H9 (cell line): ENCODE results near the gene COX5A. TPM values are rescaled to one million over a fixed set of nuclear protein-coding genes. Genes with fewer than 3 reads are reported as not detected.

Source experiments
- DNase-seq: peaks from one replicate; pipeline ENCODE4 v3.0.0-alpha.2; 2017
- H2AFZ ChIP-seq: one replicate; pipeline ENCODE4 v1.6.1; 2013; ENCODE audit warnings: mild to moderate bottlenecking, low read length, control low read depth, moderate library complexity
- H2AK5ac ChIP-seq: 2 replicates; pipeline ENCODE4 v1.6.1; 2013; ENCODE audit warnings: low read length, control low read depth, mixed read lengths; ENCODE audit not compliant: insufficient read length
- H2BK120ac ChIP-seq: one replicate; pipeline ENCODE4 v1.6.1; 2013; ENCODE audit warnings: low read depth, mild to moderate bottlenecking, low read length, control low read depth, inconsistent platforms; ENCODE audit not compliant: poor library complexity, severe bottlenecking
- H2BK12ac ChIP-seq: 2 replicates; pipeline ENCODE4 v1.6.1; 2013; ENCODE audit warnings: low read length, control low read depth, mixed read lengths, low read depth; ENCODE audit not compliant: insufficient read length
- H2BK15ac ChIP-seq: 2 replicates; pipeline ENCODE4 v1.6.1; 2013; ENCODE audit warnings: low read depth, low read length, control low read depth
- H2BK20ac ChIP-seq: one replicate; pipeline ENCODE4 v1.6.1; 2013; ENCODE audit warnings: low read depth, mild to moderate bottlenecking, low read length, control low read depth, inconsistent platforms; ENCODE audit not compliant: poor library complexity, severe bottlenecking
- H2BK5ac ChIP-seq: 2 replicates; pipeline ENCODE4 v1.6.1; 2013; ENCODE audit warnings: low read length, control low read depth, mixed read lengths; ENCODE audit not compliant: insufficient read length
- H3K14ac ChIP-seq: 2 replicates; pipeline ENCODE4 v1.6.1; 2013; ENCODE audit warnings: low read length, control low read depth; ENCODE audit not compliant: insufficient read depth
- H3K18ac ChIP-seq: 2 replicates; pipeline ENCODE4 v1.6.1; 2013; ENCODE audit warnings: low read depth, mild to moderate bottlenecking, mixed read lengths, low read length, control low read depth; ENCODE audit not compliant: insufficient read length
- H3K23ac ChIP-seq: 2 replicates; pipeline ENCODE4 v1.6.1; 2013; ENCODE audit warnings: low read length, control low read depth, mixed read lengths, low read depth; ENCODE audit not compliant: insufficient read length
- H3K23me2 ChIP-seq: 2 replicates; pipeline ENCODE4 v1.6.1; 2013; ENCODE audit warnings: low read depth, mild to moderate bottlenecking, mixed read lengths, low read length, control low read depth; ENCODE audit not compliant: insufficient read length, poor library complexity, severe bottlenecking
- H3K27ac ChIP-seq: 2 replicates; pipeline ENCODE4 v1.5.1; 2013; ENCODE audit warnings: low read length, control low read depth, mixed read lengths, low read depth; ENCODE audit not compliant: insufficient read length
- H3K27me3 ChIP-seq: 2 replicates; pipeline ENCODE4 v1.6.1; 2013; ENCODE audit warnings: low read length, control low read depth, inconsistent platforms; ENCODE audit not compliant: insufficient read depth
- H3K4ac ChIP-seq: 2 replicates; pipeline ENCODE4 v1.6.1; 2013; ENCODE audit warnings: low read depth, mild to moderate bottlenecking, control low read depth, inconsistent platforms, low read length, moderate library complexity
- H3K4me1 ChIP-seq: 2 replicates; pipeline ENCODE4 v1.6.1; 2013; ENCODE audit warnings: low read length, control low read depth, inconsistent platforms; ENCODE audit not compliant: insufficient read depth
- H3K4me2 ChIP-seq: 2 replicates; pipeline ENCODE4 v1.6.1; 2013; ENCODE audit warnings: low read length, control low read depth, mixed read lengths; ENCODE audit not compliant: insufficient read length, insufficient read depth
- H3K56ac ChIP-seq: 2 replicates; pipeline ENCODE4 v1.6.1; 2013; ENCODE audit warnings: low read depth, mild to moderate bottlenecking, mixed read lengths, low read length, control low read depth; ENCODE audit not compliant: insufficient read length
- H3K79me1 ChIP-seq: 2 replicates; pipeline ENCODE4 v1.6.1; 2013; ENCODE audit warnings: low read depth, mild to moderate bottlenecking, moderate library complexity, low read length, control low read depth, inconsistent platforms; ENCODE audit not compliant: insufficient read depth, poor library complexity, severe bottlenecking
- H3K79me2 ChIP-seq: 2 replicates; pipeline ENCODE4 v1.6.1; 2013; ENCODE audit warnings: low read length, control low read depth, inconsistent platforms; ENCODE audit not compliant: insufficient read depth
- H3K9ac ChIP-seq: 2 replicates; pipeline ENCODE4 v1.6.1; 2013; ENCODE audit warnings: low read length, control low read depth, mixed read lengths; ENCODE audit not compliant: insufficient read length; ENCODE audit errors: extremely low read depth
- H3K9me3 ChIP-seq: one replicate; pipeline ENCODE4 v1.6.1; 2013; ENCODE audit warnings: low read depth, low read length, inconsistent platforms; ENCODE audit not compliant: control insufficient read depth
- H3T11ph ChIP-seq: one replicate; pipeline ENCODE4 v1.6.1; 2013; ENCODE audit warnings: mild to moderate bottlenecking, low read length, control low read depth, inconsistent platforms
- H4K20me1 ChIP-seq: one replicate; pipeline ENCODE4 v1.6.1; 2013; ENCODE audit not compliant: control insufficient read depth, insufficient read length, insufficient read depth
- H4K5ac ChIP-seq: 2 replicates; pipeline ENCODE4 v1.6.1; 2013; ENCODE audit warnings: low read depth, mild to moderate bottlenecking, mixed read lengths, low read length, control low read depth; ENCODE audit not compliant: insufficient read length
- H4K8ac ChIP-seq: replicated peaks from 2 replicates; pipeline ENCODE4 v1.6.1; 2013; ENCODE audit warnings: low read length, control low read depth, mixed read lengths, low read depth; ENCODE audit not compliant: insufficient read length
- H4K91ac ChIP-seq: 2 replicates; pipeline ENCODE4 v1.6.1; 2013; ENCODE audit warnings: low read depth, mild to moderate bottlenecking, moderate library complexity, mixed read lengths, low read length, control low read depth; ENCODE audit not compliant: insufficient read length
- H3K27ac Mint-ChIP-seq, 3 experiments: 2 replicates in 2 of 3; 3 replicates in 1 of 3; pipeline ENCODE4 v1.8.0; 2020 to 2021; ENCODE audit warnings: mixed read lengths in 3 of 3, mild to moderate bottlenecking in 1 of 3, moderate library complexity in 1 of 3
- H3K27me3 Mint-ChIP-seq: 2 replicates; pipeline ENCODE4 v1.8.0; 2021; ENCODE audit warnings: low read depth, mild to moderate bottlenecking, moderate library complexity, mixed read lengths
- H3K36me3 Mint-ChIP-seq, 3 experiments: 2 replicates in 2 of 3; 3 replicates in 1 of 3; pipeline ENCODE4 v1.8.0; 2020 to 2021; ENCODE audit warnings: low read depth in 3 of 3, mixed read lengths in 3 of 3; ENCODE audit not compliant: insufficient read depth in 1 of 3
- H3K4me1 Mint-ChIP-seq, 2 experiments: 2 replicates each; pipeline ENCODE4 v1.8.0; 2020; ENCODE audit warnings: mixed read lengths in 2 of 2
- H3K4me3 Mint-ChIP-seq, 2 experiments: 2 replicates in 1 of 2; 3 replicates in 1 of 2; pipeline ENCODE4 v1.8.0; 2020 to 2021; ENCODE audit warnings: mild to moderate bottlenecking in 2 of 2, mixed read lengths in 2 of 2, moderate library complexity in 1 of 2
- H3K9me3 Mint-ChIP-seq, 2 experiments: 2 replicates in 1 of 2; 3 replicates in 1 of 2; pipeline ENCODE4 v1.8.0; 2020; ENCODE audit warnings: mild to moderate bottlenecking in 2 of 2, mixed read lengths in 2 of 2, moderate library complexity in 1 of 2
- WGBS: extraction: QIAGEN DNeasy Blood & Tissue Kit; methylation state at CpG from one replicate; pipeline ENCODE4 v1.1.7; 2013; ENCODE audit warnings: missing lambda C conversion rate, low lambda C conversion rate, mixed read lengths; ENCODE audit not compliant: insufficient read length; ENCODE audit errors: extremely low coverage; 5-methylcytosine and 5-hydroxymethylcytosine counted together
- total RNA-seq: library from RNA; stranded (reverse); gene quantifications from 2 replicates; pipeline ENCODE4 v1.2.1, GENCODE V29; 2021
- TF ChIP-seq, protein P1 (sequence below): fragments of 200-600 bp; sonication (generic); conservative IDR thresholded peaks from 3 replicates; pipeline ENCODE4 v1.8.0; 2021; ENCODE audit warnings: antibody characterized with exemption, mild to moderate bottlenecking

The COX5A gene
- total RNA-seq, 1 experiment from 2014 or later: 331 TPM

DNA sequence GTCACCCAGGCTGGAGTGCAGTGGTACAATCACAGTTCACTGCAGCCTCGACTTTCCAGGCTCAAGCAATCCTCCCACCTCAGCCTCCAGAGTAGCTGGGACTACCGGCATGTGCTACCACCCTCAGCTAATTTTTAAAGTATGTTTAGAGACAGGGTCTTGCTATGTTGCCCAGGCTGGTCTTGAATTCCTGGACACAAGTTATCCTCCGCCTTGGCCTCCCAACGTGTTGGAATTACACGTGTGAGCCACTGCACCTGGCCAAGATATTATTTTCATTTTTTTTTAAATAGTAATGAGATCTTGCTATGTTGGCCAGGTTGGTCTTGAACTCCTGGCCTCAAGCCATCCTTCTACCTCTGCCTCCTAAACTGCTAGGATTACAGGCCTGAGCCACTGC, 52.4 kb downstream of the COX5A start:
- Histone ChIP-seq H3K27me3 (no peaks in the 10 kb centered on the region), H3K56ac (no peak overlapping the region), H4K5ac (no peak overlapping the region), H3K4me1 (no peaks in the 10 kb centered on the region), H3K79me1 (no peaks in the 10 kb centered on the region), H2BK12ac (no peak overlapping the region), H2AFZ (no peak overlapping the region), H3K9ac (no peak overlapping the region), H3T11ph (no peak overlapping the region), H2AK5ac (no peak overlapping the region), H4K8ac (no peak overlapping the region), H3K14ac (no peak overlapping the region), H3K79me2 (no peaks in the 10 kb centered on the region), H3K27ac (no peak overlapping the region), H2BK20ac (no peak overlapping the region), H4K20me1 (no peaks in the 10 kb centered on the region), H2BK120ac (no peak overlapping the region), H3K9me3 (peaks cover 11% of the 10 kb centered on the region), H3K4me2 (no peak overlapping the region), H2BK5ac (no peak overlapping the region), H3K4ac (no peak overlapping the region), H3K23ac (no peak overlapping the region), H2BK15ac (no peak overlapping the region), H3K23me2 (peaks cover 10% of the 10 kb centered on the region), H4K91ac (no peak overlapping the region), H3K18ac (no peak overlapping the region)
- peaks cover 5% of the 10 kb centered on the region for H3K27me3 Mint-ChIP-seq
- DNase-seq: no peak
- H3K4me3 Mint-ChIP-seq: no peak overlapping the region
- TF ChIP-seq, protein P1, sequence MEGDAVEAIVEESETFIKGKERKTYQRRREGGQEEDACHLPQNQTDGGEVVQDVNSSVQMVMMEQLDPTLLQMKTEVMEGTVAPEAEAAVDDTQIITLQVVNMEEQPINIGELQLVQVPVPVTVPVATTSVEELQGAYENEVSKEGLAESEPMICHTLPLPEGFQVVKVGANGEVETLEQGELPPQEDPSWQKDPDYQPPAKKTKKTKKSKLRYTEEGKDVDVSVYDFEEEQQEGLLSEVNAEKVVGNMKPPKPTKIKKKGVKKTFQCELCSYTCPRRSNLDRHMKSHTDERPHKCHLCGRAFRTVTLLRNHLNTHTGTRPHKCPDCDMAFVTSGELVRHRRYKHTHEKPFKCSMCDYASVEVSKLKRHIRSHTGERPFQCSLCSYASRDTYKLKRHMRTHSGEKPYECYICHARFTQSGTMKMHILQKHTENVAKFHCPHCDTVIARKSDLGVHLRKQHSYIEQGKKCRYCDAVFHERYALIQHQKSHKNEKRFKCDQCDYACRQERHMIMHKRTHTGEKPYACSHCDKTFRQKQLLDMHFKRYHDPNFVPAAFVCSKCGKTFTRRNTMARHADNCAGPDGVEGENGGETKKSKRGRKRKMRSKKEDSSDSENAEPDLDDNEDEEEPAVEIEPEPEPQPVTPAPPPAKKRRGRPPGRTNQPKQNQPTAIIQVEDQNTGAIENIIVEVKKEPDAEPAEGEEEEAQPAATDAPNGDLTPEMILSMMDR: no peak
- peaks cover 0 to 8% (median 6%) of the 10 kb centered on the region in 3 experiments; a peak in 4 of 7 replicates for H3K36me3 Mint-ChIP-seq
- H3K27ac Mint-ChIP-seq: no peak overlapping the region
- peaks cover 16 to 24% of the 10 kb centered on the region in 2 experiments for H3K4me1 Mint-ChIP-seq
- WGBS: no CpG with 5 or more reads among the region's 5 CpGs
- H3K9me3 Mint-ChIP-seq: peaks cover 6 to 9% of the 10 kb centered on the region in 2 experiments; a peak in 4 of 5 replicates
